GM19395 (cell line): ENCODE measurements around the gene BLOC1S4.

Experiments
- ATAC-seq: cut with Tn5 transposase; IDR thresholded peaks from one replicate; pipeline ENCODE4 v1.9.1; 2021; ENCODE audit warnings: mild to moderate bottlenecking, moderate library complexity; ENCODE audit not compliant: unreplicated experiment

BLOC1S4 gene

GRCh38 chr4:6760865-6761264, 44.9 kb downstream of the BLOC1S4 start:
- no peak for ATAC-seq

DNA sequence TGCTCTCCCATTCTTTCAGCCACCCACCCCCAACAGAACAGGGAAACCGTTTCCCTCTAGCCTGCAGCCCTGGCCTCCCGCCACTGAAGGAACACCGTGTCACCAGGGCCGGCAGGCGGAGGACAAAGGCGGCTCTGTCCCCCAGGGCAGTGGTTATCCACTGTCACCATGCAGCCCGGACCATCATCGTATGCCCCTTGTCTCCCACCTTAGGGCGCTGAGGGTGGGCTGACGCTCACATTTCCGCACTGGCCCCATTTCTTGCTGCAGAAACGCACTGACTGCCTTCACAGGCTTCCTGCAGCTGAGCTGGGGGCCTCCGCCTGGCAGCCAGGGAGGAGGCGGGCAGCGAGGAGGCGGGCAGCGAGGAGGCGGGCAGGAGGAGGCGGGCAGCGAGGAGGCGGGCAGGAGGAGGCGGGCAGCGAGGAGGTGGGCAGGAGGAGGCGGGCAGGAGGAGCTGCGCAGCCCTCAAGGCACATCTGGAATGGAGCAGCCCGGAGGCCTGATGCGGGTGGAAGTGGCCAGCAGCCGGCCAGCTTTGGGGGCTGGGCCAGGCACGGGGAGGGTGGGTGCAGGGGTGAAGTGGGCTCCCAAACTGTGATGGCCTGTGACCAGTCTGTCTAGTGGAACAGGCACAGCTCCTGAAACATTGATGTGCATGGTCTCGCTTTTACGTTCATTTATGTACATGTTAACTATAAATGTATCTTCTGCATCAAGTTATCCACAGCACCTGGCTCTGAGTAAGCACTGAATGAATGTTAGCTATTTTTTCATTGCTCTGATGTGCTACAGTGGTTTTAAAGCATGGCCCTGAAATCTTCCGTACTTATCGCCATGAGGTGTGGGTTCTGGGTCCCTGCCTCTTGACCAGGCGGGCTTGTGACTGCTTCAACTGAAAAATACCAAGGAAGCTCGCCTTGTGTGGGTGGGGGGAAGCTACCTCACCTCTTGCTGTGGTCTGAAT, 46.0 kb downstream of the BLOC1S4 start:
- no peak for ATAC-seq

GRCh38 chr4:6763330-6763851, 47.4 kb downstream of the BLOC1S4 start:
- ATAC-seq, result no peak

GRCh38 chr4:6764976-6765620, 49.1 kb downstream of the BLOC1S4 start:
- ATAC-seq, result no peak

DNA sequence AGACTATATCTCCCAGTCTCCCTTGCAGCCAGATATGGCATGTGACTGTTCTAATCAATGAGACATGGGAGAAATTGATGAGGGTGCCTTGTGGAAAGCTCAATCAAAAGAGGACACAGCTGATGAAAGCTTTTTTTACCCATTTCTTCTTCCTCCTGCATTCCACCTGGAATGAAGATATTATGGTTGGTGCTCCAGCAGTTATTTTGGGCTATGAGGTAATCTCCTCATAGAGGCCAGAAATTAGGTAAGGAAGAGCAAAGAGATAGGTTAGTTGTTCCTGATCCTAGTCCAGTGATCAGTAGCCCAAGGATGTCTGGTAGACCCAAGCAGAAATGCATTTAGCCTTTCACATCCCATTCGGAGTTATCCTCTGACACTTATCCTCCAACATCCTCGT, 49.7 kb downstream of the BLOC1S4 start:
- no peak for ATAC-seq
